NOMO-1 treated with DMSO at 0.1 percent for 48 hours (cell line): ENCODE measurements around the gene IL1RAPL1.
A peak's percentile ranks its signal among the peaks of the same experiment; 100 is the strongest.

Source experiments
- DNase-seq: peaks from one replicate; lab custom pipeline; 2025; ENCODE audit not compliant: unreplicated experiment; lab: John Stamatoyannopoulos, UW

The IL1RAPL1 gene

GRCh38 chrX:29952016-29952415 lies 1364.8 kb downstream of the IL1RAPL1 start:
- peak; percentile 58 for DNase-seq

- DNase-seq = no peak
Observed at GRCh38 chrX:29962061-29962460, 1374.8 kb downstream of the IL1RAPL1 start.

DNA sequence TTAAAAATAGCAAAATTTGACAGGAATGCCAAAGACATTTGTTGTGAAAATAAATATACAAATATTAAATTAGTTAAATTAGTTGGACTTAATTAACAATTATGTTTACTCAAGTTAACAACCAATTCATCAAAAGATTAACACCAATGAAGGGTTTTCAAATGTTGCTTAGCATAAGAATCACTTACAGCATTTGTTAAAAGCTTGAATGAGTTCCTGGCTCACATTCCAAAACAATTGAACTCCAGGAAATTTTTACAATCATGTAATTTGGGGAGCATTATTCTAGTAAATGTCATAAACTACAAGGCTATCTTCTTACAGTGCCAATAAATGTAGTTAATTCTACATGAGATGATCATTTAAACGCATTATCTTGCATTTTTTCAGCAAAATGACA lies 1378.4 kb downstream of the IL1RAPL1 start:
- no peak for DNase-seq

DNA sequence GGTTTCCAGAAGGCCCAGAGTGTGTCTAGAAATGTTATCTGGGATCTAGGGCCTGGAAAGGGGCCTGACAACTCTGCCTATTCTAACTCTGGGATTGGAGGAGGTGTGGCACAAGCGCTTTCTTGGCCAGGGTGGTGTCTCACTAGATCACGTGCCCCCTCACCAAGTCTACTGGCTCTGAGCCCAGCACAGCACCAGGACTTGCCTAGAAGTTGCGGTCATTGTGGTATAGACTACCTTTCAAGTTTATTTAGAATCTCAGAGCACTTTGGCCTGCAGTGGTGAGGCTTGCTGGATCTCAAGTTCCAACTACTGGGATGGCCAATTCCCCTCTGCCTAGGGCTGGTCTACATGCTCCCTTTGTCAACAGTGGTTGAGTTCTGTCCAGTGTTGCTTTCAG lies 1404.8 kb downstream of the IL1RAPL1 start:
- no peak for DNase-seq

GRCh38 chrX:30005813-30006212 lies 1418.6 kb downstream of the IL1RAPL1 start:
- DNase-seq = no peak
